HG02840 (cell line): ENCODE measurements around the gene MACC1.
A peak's percentile ranks its signal among the peaks of the same experiment; 100 is the strongest.

Experiments used
- ATAC-seq: cut with Tn5 transposase; IDR thresholded peaks from one replicate; pipeline ENCODE4 v1.9.1; 2021; ENCODE audit warnings: mild to moderate bottlenecking, moderate library complexity, moderate number of reproducible peaks; ENCODE audit not compliant: unreplicated experiment, low FRiP score

The MACC1 gene

GRCh38 chr7:20233362-20233761 is 16.2 kb upstream of the MACC1 start:
- no peak for ATAC-seq

GRCh38 chr7:20232848-20233247 is 15.7 kb upstream of the MACC1 start:
- no peak for ATAC-seq

GRCh38 chr7:20229646-20230500 is 12.7 kb upstream of the MACC1 start:
- no peak for ATAC-seq

GRCh38 chr7:20229081-20229480 is 11.9 kb upstream of the MACC1 start:
- ATAC-seq, result no peak

GRCh38 chr7:20228654-20229053 is 11.5 kb upstream of the MACC1 start:
- no peak for ATAC-seq

- ATAC-seq, result no peak
These were observed 10.2 kb upstream of the MACC1 start for GRCh38 chr7:20227291-20227795.

GRCh38 chr7:20226860-20227259 is 9.7 kb upstream of the MACC1 start:
- ATAC-seq, result no peak

GRCh38 chr7:20225384-20225783 is 8.2 kb upstream of the MACC1 start:
- ATAC-seq, result no peak

- no peak for ATAC-seq
These were observed 6.8 kb upstream of the MACC1 start for GRCh38 chr7:20224025-20224424.

- ATAC-seq, result no peak
These were observed 6.2 kb upstream of the MACC1 start for GRCh38 chr7:20223356-20223755.

GRCh38 chr7:20222219-20222828 is 5.1 kb upstream of the MACC1 start:
- no peak for ATAC-seq

GRCh38 chr7:20220921-20221547 is 3.9 kb upstream of the MACC1 start:
- no peak for ATAC-seq

- ATAC-seq, result peak; percentile 16
These were observed 3.1 kb upstream of the MACC1 start for GRCh38 chr7:20220293-20220761.

GRCh38 chr7:20219446-20220292 is 2.5 kb upstream of the MACC1 start:
- peak; percentile 69 for ATAC-seq

GRCh38 chr7:20219062-20219445 is 1.9 kb upstream of the MACC1 start:
- ATAC-seq, result no peak

- no peak for ATAC-seq
These were observed 1.1 kb upstream of the MACC1 start for GRCh38 chr7:20218279-20218678.

GRCh38 chr7:20216406-20217036 is 663 bp downstream of the MACC1 start:
- no peak for ATAC-seq

- ATAC-seq, result no peak
These were observed 2.1 kb downstream of the MACC1 start for GRCh38 chr7:20214921-20215669.

GRCh38 chr7:20214132-20214531 is 3.1 kb downstream of the MACC1 start:
- no peak for ATAC-seq
